HEK293T (cell line): ENCODE data around the gene MAP3K21.
A peak's percentile ranks its signal among the peaks of the same experiment; 100 is the strongest.

Experiments
- CTCF ChIA-PET: fragments of 350-600 bp; formaldehyde crosslinking; extraction: SDS; loops from one replicate; lab custom pipeline; 2021; ENCODE audit warnings: antibody characterized with exemption, inconsistent platforms; lab: Yijun Ruan, JAX
- POLR2A ChIA-PET: fragments of 350-600 bp; formaldehyde crosslinking; extraction: SDS; loops from one replicate; lab custom pipeline; 2020; ENCODE audit warnings: antibody characterized with exemption, inconsistent platforms; lab: Yijun Ruan, JAX
- DNase-seq: peaks from one replicate; pipeline ENCODE4 v3.0.0; 2012; ENCODE audit warnings: mixed read lengths; ENCODE audit errors: extremely low spot score
- ARNT ChIP-seq: fragments of 450-650 bp; IDR thresholded peaks from 2 replicates; pipeline ENCODE4 v1.6.1; 2017; ENCODE audit warnings: mild to moderate bottlenecking
- BHLHE40 ChIP-seq: fragments of 450-650 bp; IDR thresholded peaks from 2 replicates; pipeline ENCODE4 v1.6.1; 2016; ENCODE audit warnings: mild to moderate bottlenecking, moderate library complexity, borderline replicate concordance
- CTBP1 ChIP-seq: fragments of 450-650 bp; IDR thresholded peaks from 2 replicates; pipeline ENCODE4 v1.6.1; 2016; ENCODE audit warnings: borderline replicate concordance
- ELF4 ChIP-seq: fragments of 450-650 bp; IDR thresholded peaks from 2 replicates; pipeline ENCODE4 v1.6.1; 2017; ENCODE audit warnings: antibody characterized with exemption
- FOXA1 ChIP-seq: fragments of 450-650 bp; IDR thresholded peaks from 2 replicates; pipeline ENCODE4 v1.6.1; 2016; ENCODE audit warnings: mild to moderate bottlenecking
- FOXK2 ChIP-seq: fragments of 450-650 bp; IDR thresholded peaks from 2 replicates; pipeline ENCODE4 v1.6.1; 2016; ENCODE audit warnings: mild to moderate bottlenecking
- FOXM1 ChIP-seq: fragments of 450-650 bp; IDR thresholded peaks from 2 replicates; pipeline ENCODE4 v1.6.1; 2017; ENCODE audit warnings: mild to moderate bottlenecking, borderline replicate concordance
- HDGF ChIP-seq: fragments of 450-650 bp; IDR thresholded peaks from 2 replicates; pipeline ENCODE4 v1.6.1; 2017; ENCODE audit warnings: antibody characterized with exemption, borderline replicate concordance
- L3MBTL2 ChIP-seq: fragments of 450-650 bp; conservative IDR thresholded peaks from 2 replicates; pipeline ENCODE4 v1.6.1; 2016; ENCODE audit warnings: mild to moderate bottlenecking
- LEF1 ChIP-seq: fragments of 450-650 bp; IDR thresholded peaks from 2 replicates; pipeline ENCODE4 v1.6.1; 2017; ENCODE audit warnings: mild to moderate bottlenecking, borderline replicate concordance
- NFRKB ChIP-seq: fragments of 450-650 bp; IDR thresholded peaks from 2 replicates; pipeline ENCODE4 v1.6.1; 2016; ENCODE audit warnings: mild to moderate bottlenecking, moderate library complexity
- SP1 ChIP-seq: fragments of 450-650 bp; IDR thresholded peaks from 2 replicates; pipeline ENCODE4 v1.6.1; 2017
- SUZ12 ChIP-seq: fragments of 450-650 bp; IDR thresholded peaks from 2 replicates; pipeline ENCODE4 v1.6.1; 2016; ENCODE audit warnings: mild to moderate bottlenecking
- TARDBP ChIP-seq: fragments of 450-650 bp; IDR thresholded peaks from 2 replicates; pipeline ENCODE4 v1.6.1; 2016
- ZNF384 ChIP-seq: fragments of 450-650 bp; IDR thresholded peaks from 2 replicates; pipeline ENCODE4 v1.6.1; 2016
- TF ChIP-seq, protein P1 (sequence below): fragments of 450-650 bp; IDR thresholded peaks from 2 replicates; pipeline ENCODE4 v1.6.1; 2016

MAP3K21 gene

DNA sequence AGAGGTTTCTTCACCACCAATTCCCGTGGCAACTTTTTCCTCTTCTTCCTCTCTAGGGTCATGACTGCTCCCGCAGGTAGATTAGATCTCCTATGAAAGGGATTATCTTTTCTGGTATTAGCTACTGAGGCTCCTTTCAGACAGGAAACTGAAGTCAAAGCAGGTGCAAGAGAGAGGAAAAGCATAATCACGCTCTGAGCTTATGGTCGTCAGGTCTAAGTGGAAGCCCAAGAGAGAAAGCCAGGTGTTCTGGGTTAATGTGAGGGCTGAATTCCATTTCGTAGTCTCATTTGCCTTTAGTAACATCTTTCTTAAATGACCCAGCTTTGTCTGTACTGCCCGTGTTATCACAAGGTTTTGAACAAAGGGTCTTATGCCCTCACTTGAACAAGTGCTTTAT lies 8.3 kb upstream of the MAP3K21 start:
- ChIA-PET CTCF (interaction anchor here (0.5 kb wide), 1 partner anchor 16 kb away, joined by 3 read pairs; no protein-coding TSS in a partner anchor), POLR2A (interaction anchor here (0.6 kb wide), 1 partner anchor 471 kb away, joined by 3 read pairs; no protein-coding TSS in a partner anchor)
- TF ChIP-seq FOXM1 (no peak), ZNF384 (no peak), TARDBP (no peak), FOXK2 (no peak), L3MBTL2 (no peak), ARNT (no peak), CTBP1 (no peak), BHLHE40 (no peak), HDGF (no peak), SUZ12 (no peak), LEF1 (no peak), NFRKB (no peak), ELF4 (no peak), SP1 (no peak)
- TF ChIP-seq, protein P1, sequence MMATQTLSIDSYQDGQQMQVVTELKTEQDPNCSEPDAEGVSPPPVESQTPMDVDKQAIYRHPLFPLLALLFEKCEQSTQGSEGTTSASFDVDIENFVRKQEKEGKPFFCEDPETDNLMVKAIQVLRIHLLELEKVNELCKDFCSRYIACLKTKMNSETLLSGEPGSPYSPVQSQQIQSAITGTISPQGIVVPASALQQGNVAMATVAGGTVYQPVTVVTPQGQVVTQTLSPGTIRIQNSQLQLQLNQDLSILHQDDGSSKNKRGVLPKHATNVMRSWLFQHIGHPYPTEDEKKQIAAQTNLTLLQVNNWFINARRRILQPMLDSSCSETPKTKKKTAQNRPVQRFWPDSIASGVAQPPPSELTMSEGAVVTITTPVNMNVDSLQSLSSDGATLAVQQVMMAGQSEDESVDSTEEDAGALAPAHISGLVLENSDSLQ, result no peak
- no peak for DNase-seq

- POLR2A ChIA-PET, result no interaction called here
- CTCF ChIA-PET, result no interaction called here
- no peak for DNase-seq
- TF ChIP-seq FOXM1 (no peak), SUZ12 (no peak), ZNF384 (no peak), NFRKB (no peak), FOXK2 (no peak), LEF1 (no peak), TARDBP (no peak)
- TF ChIP-seq, protein P1, result no peak
Observed at GRCh38 chr1:233320023-233320422, 7.5 kb upstream of the MAP3K21 start.

DNA sequence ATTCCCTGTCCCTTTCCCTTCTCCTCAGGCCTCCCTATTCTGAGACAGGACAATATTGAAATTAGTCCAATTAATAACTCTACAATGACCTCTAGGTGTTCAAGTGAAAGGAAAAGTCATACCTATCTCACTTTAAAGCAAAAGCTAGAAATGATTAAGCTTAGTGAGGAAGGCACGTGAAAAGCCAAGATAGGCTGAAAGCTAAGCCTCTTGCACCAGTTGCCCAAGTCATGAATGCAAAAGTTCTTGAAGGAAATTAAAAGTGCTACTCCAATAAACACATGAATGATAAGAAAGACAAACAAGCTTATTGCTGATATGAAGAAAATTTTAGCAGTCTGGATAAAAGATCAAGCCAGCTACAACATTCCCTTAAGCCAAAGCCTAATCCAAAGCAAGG lies 3.8 kb upstream of the MAP3K21 start:
- TF ChIP-seq FOXM1 (no peak), TARDBP (no peak), ZNF384 (no peak), ELF4 (no peak), NFRKB (no peak), HDGF (no peak), FOXA1 (no peak), FOXK2 (no peak), CTBP1 (no peak), SP1 (no peak), L3MBTL2 (no peak), LEF1 (no peak), BHLHE40 (no peak), ARNT (no peak), SUZ12 (no peak)
- TF ChIP-seq, protein P1, result no peak
- ChIA-PET CTCF (no interaction called here), POLR2A (no interaction called here)
- DNase-seq, result no peak

DNA sequence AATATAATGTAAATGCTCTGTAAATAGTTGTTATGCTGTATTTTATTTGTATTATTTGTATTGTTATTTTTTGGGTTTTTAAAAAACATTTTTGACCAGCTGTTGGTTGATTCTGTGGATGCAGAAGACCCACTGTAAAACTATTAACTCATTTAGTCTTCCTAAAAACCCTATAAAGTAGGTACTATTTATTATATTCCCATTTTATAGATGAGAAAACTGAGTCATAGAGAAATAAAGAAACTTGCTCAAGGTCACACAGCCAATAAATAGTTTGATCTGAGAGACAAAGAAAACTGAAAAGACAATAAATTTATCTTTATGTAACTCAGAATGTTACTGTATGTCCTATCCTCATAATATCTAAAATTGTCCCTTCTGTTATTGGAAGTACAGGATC lies 1.2 kb upstream of the MAP3K21 start:
- POLR2A ChIA-PET, result no interaction called here
- no peak for DNase-seq
- TF ChIP-seq BHLHE40 (no peak), L3MBTL2 (no peak), SUZ12 (no peak), HDGF (no peak), ARNT (no peak), CTBP1 (no peak), LEF1 (no peak)
- TF ChIP-seq, protein P1, result no peak
- CTCF ChIA-PET, result no interaction called here

DNA sequence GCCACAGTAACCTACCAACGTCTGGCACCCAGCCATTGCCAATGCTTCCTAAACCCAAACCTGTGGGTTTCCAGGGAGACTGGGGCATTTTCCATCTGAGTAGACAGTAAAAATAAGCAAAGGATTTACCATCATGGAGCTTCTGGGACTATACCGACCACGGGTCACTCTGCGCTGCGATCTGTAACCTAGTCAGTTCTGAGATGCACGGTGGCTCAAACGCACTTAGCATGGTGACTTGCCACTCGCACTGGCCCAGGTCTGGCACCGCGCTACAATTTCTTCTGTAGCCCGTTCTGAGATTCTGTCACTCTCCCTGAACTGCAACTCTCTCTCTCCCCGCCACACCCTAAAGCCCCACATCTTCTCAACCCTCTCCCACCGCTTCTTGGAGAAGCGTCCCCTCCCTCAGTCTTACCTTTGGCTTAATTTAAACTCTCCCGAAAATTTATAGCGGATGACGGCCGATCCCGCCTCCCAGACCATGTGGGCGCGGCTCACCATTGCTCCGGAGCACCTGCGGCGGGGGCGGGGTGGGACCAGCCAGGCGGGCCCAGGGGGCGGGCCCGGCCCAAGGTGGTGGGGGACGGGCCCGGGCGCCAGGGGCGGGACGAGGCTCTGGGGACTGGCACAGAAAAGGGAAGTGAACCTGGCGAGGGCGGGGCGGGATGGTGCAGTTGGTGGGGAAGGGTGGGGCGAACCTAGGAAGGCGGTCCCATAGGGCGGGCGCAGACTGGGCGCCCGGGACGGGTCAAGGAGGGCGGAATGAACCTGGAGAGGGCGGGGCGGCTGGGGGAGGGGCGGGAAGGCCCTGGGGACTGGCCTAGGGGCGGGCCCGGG lies 493 bp upstream of the MAP3K21 start:
- no peak for TF ChIP-seq NFRKB
- peak; percentile 65; the same call in 1 of the 2 replicates for TF ChIP-seq CTBP1
- TF ChIP-seq, protein P1, result peak; percentile 88
- no peak for TF ChIP-seq FOXM1
- no peak for TF ChIP-seq HDGF
- peak; percentile 89 for DNase-seq
- ChIA-PET POLR2A (interaction anchor here (1.3 kb wide), 1 partner anchor 287 kb away, joined by 3 read pairs; the partner anchor contains the start of gene KCNK1), CTCF (interaction anchor here (1.7 kb wide), 1 partner anchor 22 kb away, joined by 3 read pairs; no protein-coding TSS in a partner anchor)
